Stimulated activated naive CD8-positive, alpha-beta T cell treated with anti-CD3 and anti-CD28 coated beads, Interleukin-15, amount 100 ng/mL, for 72 hours (primary cell): ENCODE results near the gene MATN3.
"Not testable (repeated sequence)": the region's sequence is repeated elsewhere in the genome, so short reads cannot be mapped to it uniquely, and the experiment has no call there.

Source experiments
- ATAC-seq: fragments of 150-1000 bp; cut with Tn5 transposase; 2 replicates; pipeline ENCODE4 v1.10.0; 2021; ENCODE audit warnings: mild to moderate bottlenecking, moderate library complexity
- DNase-seq, 2 donors: peaks; one replicate each; pipeline ENCODE4 v3.0.0; 2021 to 2022
- H3K27ac Mint-ChIP-seq, 2 donors: one replicate each; pipeline ENCODE4 v1.8.0; 2022; ENCODE audit warnings: mild to moderate bottlenecking in 2 of 2, mixed read lengths in 2 of 2, moderate library complexity in 2 of 2
- H3K27me3 Mint-ChIP-seq: one replicate; pipeline ENCODE4 v1.8.0; 2022; ENCODE audit warnings: mixed read lengths
- H3K4me1 Mint-ChIP-seq: one replicate; pipeline ENCODE4 v1.8.0; 2022; ENCODE audit warnings: mild to moderate bottlenecking, mixed read lengths
- H3K4me3 Mint-ChIP-seq, 2 donors: one replicate each; pipeline ENCODE4 v1.8.0; 2022; ENCODE audit warnings: mild to moderate bottlenecking in 2 of 2, mixed read lengths in 2 of 2, moderate library complexity in 1 of 2
- H3K9me3 Mint-ChIP-seq, 2 donors: one replicate each; pipeline ENCODE4 v1.8.0; 2022; ENCODE audit warnings: mixed read lengths in 2 of 2

The MATN3 gene

GRCh38 chr2:20048488-20049448, 36.3 kb upstream of the MATN3 start:
- H3K27me3 Mint-ChIP-seq = no peaks in the 10 kb centered on the region
- H3K9me3 Mint-ChIP-seq = no peaks in the 10 kb centered on the region
- no peak overlapping the region for H3K4me3 Mint-ChIP-seq
- no peak for DNase-seq
- H3K4me1 Mint-ChIP-seq = peaks cover 23% of the 10 kb centered on the region
- no peak for ATAC-seq
- no peak overlapping the region for H3K27ac Mint-ChIP-seq

- H3K4me3 Mint-ChIP-seq, ATAC-seq, H3K27me3 Mint-ChIP-seq, DNase-seq, H3K9me3 Mint-ChIP-seq, H3K27ac Mint-ChIP-seq: not testable (repeated sequence)
- peaks cover 23% of the 10 kb centered on the region for H3K4me1 Mint-ChIP-seq
Observed at GRCh38 chr2:20045712-20046292, 33.3 kb upstream of the MATN3 start.

- no peak for DNase-seq
- Mint-ChIP-seq H3K27ac (no peak overlapping the region), H3K9me3 (no peaks in the 10 kb centered on the region), H3K4me1 (peaks cover 16% of the 10 kb centered on the region), H3K27me3 (no peaks in the 10 kb centered on the region), H3K4me3 (no peak overlapping the region)
- ATAC-seq = no peak
Observed at GRCh38 chr2:20044778-20045177, 32.3 kb upstream of the MATN3 start.

GRCh38 chr2:20042531-20042930, 30.1 kb upstream of the MATN3 start:
- ATAC-seq = no peak
- H3K27me3 Mint-ChIP-seq = no peaks in the 10 kb centered on the region
- no peaks in the 10 kb centered on the region for H3K9me3 Mint-ChIP-seq
- no peak overlapping the region for H3K27ac Mint-ChIP-seq
- no peaks in the 10 kb centered on the region for H3K4me1 Mint-ChIP-seq
- no peak overlapping the region for H3K4me3 Mint-ChIP-seq
- no peak for DNase-seq

GRCh38 chr2:20040489-20041172, 28.2 kb upstream of the MATN3 start:
- no peak for DNase-seq
- ATAC-seq = no peak
- Mint-ChIP-seq H3K27me3 (no peaks in the 10 kb centered on the region), H3K4me3 (no peak overlapping the region), H3K4me1 (no peaks in the 10 kb centered on the region), H3K27ac (no peak overlapping the region), H3K9me3 (no peaks in the 10 kb centered on the region)

- H3K4me1 Mint-ChIP-seq = no peaks in the 10 kb centered on the region
- no peak overlapping the region for H3K4me3 Mint-ChIP-seq
- ATAC-seq (no peak), DNase-seq (no peak)
- no peaks in the 10 kb centered on the region for H3K9me3 Mint-ChIP-seq
- H3K27ac Mint-ChIP-seq = no peak overlapping the region
- no peaks in the 10 kb centered on the region for H3K27me3 Mint-ChIP-seq
Observed at GRCh38 chr2:20037660-20038059, 25.2 kb upstream of the MATN3 start.

- H3K9me3 Mint-ChIP-seq = no peaks in the 10 kb centered on the region
- no peak overlapping the region for H3K4me3 Mint-ChIP-seq
- H3K27me3 Mint-ChIP-seq = no peaks in the 10 kb centered on the region
- no peaks in the 10 kb centered on the region for H3K4me1 Mint-ChIP-seq
- DNase-seq (no peak), ATAC-seq (no peak)
- peak overlapping the region in 1 of 2 donors; percentile 2 for H3K27ac Mint-ChIP-seq
Observed at GRCh38 chr2:20035955-20036666, 23.6 kb upstream of the MATN3 start.

GRCh38 chr2:20034821-20035220, 22.4 kb upstream of the MATN3 start:
- no peak for ATAC-seq
- no peaks in the 10 kb centered on the region for H3K27me3 Mint-ChIP-seq
- H3K27ac Mint-ChIP-seq = no peak overlapping the region
- no peaks in the 10 kb centered on the region for H3K4me1 Mint-ChIP-seq
- no peak for DNase-seq
- peaks cover 5 to 9% of the 10 kb centered on the region in 2 donors for H3K9me3 Mint-ChIP-seq
- H3K4me3 Mint-ChIP-seq = no peak overlapping the region

GRCh38 chr2:20034218-20034617, 21.8 kb upstream of the MATN3 start:
- DNase-seq (no peak), ATAC-seq (no peak)
- H3K4me3 Mint-ChIP-seq = no peak overlapping the region
- peaks cover 5 to 10% of the 10 kb centered on the region in 2 donors for H3K9me3 Mint-ChIP-seq
- H3K27me3 Mint-ChIP-seq = no peaks in the 10 kb centered on the region
- H3K27ac Mint-ChIP-seq = no peak overlapping the region
- H3K4me1 Mint-ChIP-seq = no peaks in the 10 kb centered on the region

- no peak overlapping the region for H3K27ac Mint-ChIP-seq
- no peak for DNase-seq
- H3K27me3 Mint-ChIP-seq = no peaks in the 10 kb centered on the region
- no peak for ATAC-seq
- no peaks in the 10 kb centered on the region for H3K4me1 Mint-ChIP-seq
- no peak overlapping the region for H3K4me3 Mint-ChIP-seq
- peaks cover 5 to 10% of the 10 kb centered on the region in 2 donors for H3K9me3 Mint-ChIP-seq
Observed at GRCh38 chr2:20033322-20033721, 20.9 kb upstream of the MATN3 start.

- no peak overlapping the region for H3K4me3 Mint-ChIP-seq
- ATAC-seq (no peak), DNase-seq (no peak)
- peaks cover 5 to 10% of the 10 kb centered on the region in 2 donors for H3K9me3 Mint-ChIP-seq
- H3K4me1 Mint-ChIP-seq = no peaks in the 10 kb centered on the region
- no peaks in the 10 kb centered on the region for H3K27me3 Mint-ChIP-seq
- no peak overlapping the region for H3K27ac Mint-ChIP-seq
Observed at GRCh38 chr2:20030224-20030623, 17.8 kb upstream of the MATN3 start.

- DNase-seq (no peak), ATAC-seq (no peak)
- no peaks in the 10 kb centered on the region for H3K4me1 Mint-ChIP-seq
Observed at GRCh38 chr2:20027705-20028434, 15.4 kb upstream of the MATN3 start.

GRCh38 chr2:20027260-20027677, 14.8 kb upstream of the MATN3 start:
- Mint-ChIP-seq H3K4me1 (no peaks in the 10 kb centered on the region), H3K27ac (no peak overlapping the region), H3K9me3 (peaks cover 13 to 18% of the 10 kb centered on the region in 2 donors), H3K4me3 (no peak overlapping the region), H3K27me3 (no peaks in the 10 kb centered on the region)
- ATAC-seq (no peak), DNase-seq (no peak)

More at GRCh38 chr2:20027705-20028434, 15.4 kb upstream of the MATN3 start:
- no peak overlapping the region for H3K4me3 Mint-ChIP-seq
- H3K27me3 Mint-ChIP-seq = no peaks in the 10 kb centered on the region
- peaks cover 8 to 14% of the 10 kb centered on the region in 2 donors for H3K9me3 Mint-ChIP-seq
- H3K27ac Mint-ChIP-seq = no peak overlapping the region

- H3K4me3 Mint-ChIP-seq = no peak overlapping the region
- no peaks in the 10 kb centered on the region for H3K4me1 Mint-ChIP-seq
- H3K27ac Mint-ChIP-seq = no peak overlapping the region
- no peaks in the 10 kb centered on the region for H3K27me3 Mint-ChIP-seq
- DNase-seq (no peak), ATAC-seq (no peak)
- peaks cover 26 to 34% of the 10 kb centered on the region in 2 donors for H3K9me3 Mint-ChIP-seq
Observed at GRCh38 chr2:20025065-20025786, 12.8 kb upstream of the MATN3 start.
